Neural progenitor cell (in vitro differentiated cells): ENCODE results near the gene CYB5D1. TPM values are rescaled to one million over a fixed set of nuclear protein-coding genes. Genes with fewer than 3 reads are reported as not detected.
"Not testable (repeated sequence)": the region's sequence is repeated elsewhere in the genome, so short reads cannot be mapped to it uniquely, and the experiment has no call there.

Experiments
- DNase-seq: peaks from one replicate; pipeline ENCODE4 v3.0.0-alpha.2; 2016; ENCODE audit warnings: low spot score
- H2AFZ ChIP-seq: fragments of 200-600 bp; sonication (generic); replicated peaks from 2 replicates; pipeline ENCODE4 v1.6.1; 2016; ENCODE audit warnings: antibody characterized with exemption
- H3F3A ChIP-seq: fragments of 200-600 bp; sonication (generic); 2 replicates; pipeline ENCODE4 v1.6.1; 2016; ENCODE audit warnings: antibody characterized with exemption, low read depth
- H3K27ac ChIP-seq: fragments of 200-600 bp; sonication (generic); 2 replicates; pipeline ENCODE4 v1.5.1; 2016; ENCODE audit warnings: mild to moderate bottlenecking
- H3K27me3 ChIP-seq: fragments of 200-600 bp; sonication (generic); 2 replicates; pipeline ENCODE4 v1.6.1; 2016; ENCODE audit warnings: mild to moderate bottlenecking, moderate library complexity
- H3K36me3 ChIP-seq: fragments of 200-600 bp; sonication (generic); 2 replicates; pipeline ENCODE4 v1.5.1; 2016
- H3K4me1 ChIP-seq: fragments of 200-600 bp; sonication (generic); 2 replicates; pipeline ENCODE4 v1.6.1; 2016; ENCODE audit warnings: mixed run types
- H3K4me2 ChIP-seq: fragments of 200-600 bp; sonication (generic); 2 replicates; pipeline ENCODE4 v1.6.1; 2016
- H3K4me3 ChIP-seq: fragments of 200-600 bp; sonication (generic); 2 replicates; pipeline ENCODE4 v1.5.1; 2016
- H3K79me2 ChIP-seq: fragments of 200-600 bp; sonication (generic); 2 replicates; pipeline ENCODE4 v1.6.1; 2016; ENCODE audit warnings: low read depth
- H3K9ac ChIP-seq: fragments of 200-600 bp; sonication (generic); 2 replicates; pipeline ENCODE4 v1.6.1; 2016
- H3K9me3 ChIP-seq: fragments of 200-600 bp; sonication (generic); 2 replicates; pipeline ENCODE4 v1.5.1; 2016; ENCODE audit warnings: low read depth
- H4K20me1 ChIP-seq: fragments of 200-600 bp; sonication (generic); 2 replicates; pipeline ENCODE4 v1.6.1; 2016; ENCODE audit warnings: low read depth
- H3K27ac Mint-ChIP-seq: 3 replicates; pipeline ENCODE4 v1.8.0; 2021; ENCODE audit warnings: mixed read lengths
- H3K27me3 Mint-ChIP-seq: 2 replicates; pipeline ENCODE4 v1.8.0; 2022; ENCODE audit warnings: low read depth, mild to moderate bottlenecking, inconsistent platforms, moderate library complexity, mixed read lengths; ENCODE audit not compliant: insufficient read depth
- H3K36me3 Mint-ChIP-seq: 3 replicates; pipeline ENCODE4 v1.8.0; 2021; ENCODE audit warnings: mixed read lengths
- H3K4me1 Mint-ChIP-seq: 3 replicates; pipeline ENCODE4 v1.8.0; 2021; ENCODE audit warnings: mixed read lengths
- H3K4me3 Mint-ChIP-seq: 3 replicates; pipeline ENCODE4 v1.8.0; 2021; ENCODE audit warnings: mild to moderate bottlenecking, moderate library complexity, mixed read lengths
- H3K9me3 Mint-ChIP-seq: 3 replicates; pipeline ENCODE4 v1.8.0; 2020; ENCODE audit warnings: mixed read lengths
- CTCF ChIP-seq: fragments of 200-600 bp; sonication (generic); IDR thresholded peaks from 2 replicates; pipeline ENCODE4 v1.5.1; 2017; ENCODE audit warnings: antibody characterized with exemption, mild to moderate bottlenecking
- EZH2 ChIP-seq: fragments of 200-600 bp; sonication (generic); IDR thresholded peaks from 2 replicates; pipeline ENCODE4 v1.6.1; 2017; ENCODE audit warnings: antibody characterized with exemption, mild to moderate bottlenecking, moderate library complexity
- EZH2phosphoT487 ChIP-seq: fragments of 200-600 bp; sonication (generic); IDR thresholded peaks from 2 replicates; pipeline ENCODE4 v1.6.1; 2017; ENCODE audit warnings: antibody characterized with exemption
- total RNA-seq: library from RNA; depleted of rRNA; stranded (reverse); fragments of >200 nt; gene quantifications from 2 replicates; pipeline ENCODE4 v1.2.3, GENCODE V29; 2015; ENCODE audit warnings: low replicate concordance

CYB5D1 gene
- 11.5 and 12.9 TPM in 2 replicates for total RNA-seq

DNA sequence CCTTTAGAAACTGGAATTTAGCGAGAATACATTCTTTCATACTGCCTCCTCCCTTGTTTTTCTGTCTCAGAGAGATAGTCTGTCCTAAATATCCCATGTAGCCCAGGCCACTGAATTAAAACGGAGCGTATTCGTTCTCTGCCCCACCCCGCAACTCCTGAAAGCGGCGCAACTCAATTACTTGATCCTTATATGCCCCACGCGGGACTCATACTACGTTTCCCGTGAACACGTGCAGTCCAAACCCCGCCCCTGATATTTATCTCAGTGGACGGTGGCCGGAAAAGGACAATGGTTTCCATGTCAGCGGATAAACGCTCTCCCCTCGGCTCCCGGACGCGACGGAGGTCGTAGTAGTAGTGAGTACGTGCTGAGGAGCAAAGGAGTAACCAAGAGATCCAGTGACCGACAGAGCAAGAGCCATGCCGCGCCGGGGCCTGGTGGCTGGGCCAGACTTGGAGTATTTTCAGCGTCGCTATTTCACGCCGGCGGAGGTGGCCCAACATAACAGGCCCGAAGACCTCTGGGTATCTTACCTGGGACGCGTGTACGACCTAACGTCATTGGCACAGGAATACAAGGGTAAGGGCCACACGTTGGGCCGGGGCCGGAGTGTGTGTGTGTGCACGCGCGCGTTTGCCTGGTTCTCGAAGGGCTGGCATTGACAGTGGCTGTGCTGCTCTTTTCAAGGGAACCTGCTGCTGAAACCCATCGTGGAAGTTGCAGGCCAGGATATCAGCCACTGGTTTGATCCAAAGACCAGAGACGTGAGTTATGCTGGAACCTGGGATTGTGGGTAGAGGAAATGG is at the start of gene CYB5D1:
TSS of gene CYB5D1 (plus strand) at position 291 of the 809 bp plus-strand sequence. CDS start at position 423, 132 bp downstream.
- peak within 1 kb of the TSS; percentile 98 for H2AFZ ChIP-seq
- peaks cover 6% of the 10 kb centered on the region for H3K27me3 ChIP-seq
- TF ChIP-seq EZH2phosphoT487 = no peak
- TF ChIP-seq EZH2 = no peak
- no peak for TF ChIP-seq CTCF
- peak within 1 kb of the TSS; percentile 94 for H3K4me2 ChIP-seq
- H3K4me3 ChIP-seq = peak within 1 kb of the TSS; percentile 74
- peaks cover 20% of the 10 kb centered on the region for H3K79me2 ChIP-seq
- H3K27ac Mint-ChIP-seq = no peak within 1 kb of the TSS
- H3K4me1 Mint-ChIP-seq = peaks cover 13% of the 10 kb centered on the region
- no peaks in the 10 kb centered on the region for H3K36me3 ChIP-seq
- peak within 1 kb of the TSS; percentile 77 for H3K27ac ChIP-seq
- H4K20me1 ChIP-seq = peaks cover 41% of the 10 kb centered on the region
- H3K9me3 ChIP-seq = no peaks in the 10 kb centered on the region
- H3K27me3 Mint-ChIP-seq = peaks cover 3% of the 10 kb centered on the region
- peak within 1 kb of the TSS; percentile 52 for H3K9ac ChIP-seq
- H3K4me3 Mint-ChIP-seq = no peak within 1 kb of the TSS
- peaks cover 7% of the 10 kb centered on the region for H3K36me3 Mint-ChIP-seq
- H3K9me3 Mint-ChIP-seq = no peaks in the 10 kb centered on the region
- peak; percentile 94 for DNase-seq
- H3K4me1 ChIP-seq = peaks cover 42% of the 10 kb centered on the region
- H3F3A ChIP-seq = peaks cover 51% of the 10 kb centered on the region

- Mint-ChIP-seq H3K4me1 (no peaks in the 10 kb centered on the region), H3K27ac (peak overlapping the region; percentile 4), H3K9me3 (peaks cover 2% of the 10 kb centered on the region), H3K4me3 (no peak overlapping the region), H3K27me3 (peaks cover 2% of the 10 kb centered on the region), H3K36me3 (no peaks in the 10 kb centered on the region)
- Histone ChIP-seq H3K4me2 (no peak overlapping the region), H2AFZ (no peak overlapping the region), H3K9ac (no peak overlapping the region), H3K27ac (no peak overlapping the region), H3K4me3 (no peak overlapping the region), H3K27me3 (no peaks in the 10 kb centered on the region), H3K36me3 (no peaks in the 10 kb centered on the region), H4K20me1 (no peaks in the 10 kb centered on the region), H3K9me3 (no peaks in the 10 kb centered on the region), H3F3A (no peaks in the 10 kb centered on the region), H3K4me1 (no peaks in the 10 kb centered on the region), H3K79me2 (no peaks in the 10 kb centered on the region)
- TF ChIP-seq EZH2phosphoT487 (no peak), CTCF (no peak)
- DNase-seq = no peak
Measured at GRCh38 chr17:7809086-7809790, 48.6 kb upstream of the CYB5D1 start.

DNA sequence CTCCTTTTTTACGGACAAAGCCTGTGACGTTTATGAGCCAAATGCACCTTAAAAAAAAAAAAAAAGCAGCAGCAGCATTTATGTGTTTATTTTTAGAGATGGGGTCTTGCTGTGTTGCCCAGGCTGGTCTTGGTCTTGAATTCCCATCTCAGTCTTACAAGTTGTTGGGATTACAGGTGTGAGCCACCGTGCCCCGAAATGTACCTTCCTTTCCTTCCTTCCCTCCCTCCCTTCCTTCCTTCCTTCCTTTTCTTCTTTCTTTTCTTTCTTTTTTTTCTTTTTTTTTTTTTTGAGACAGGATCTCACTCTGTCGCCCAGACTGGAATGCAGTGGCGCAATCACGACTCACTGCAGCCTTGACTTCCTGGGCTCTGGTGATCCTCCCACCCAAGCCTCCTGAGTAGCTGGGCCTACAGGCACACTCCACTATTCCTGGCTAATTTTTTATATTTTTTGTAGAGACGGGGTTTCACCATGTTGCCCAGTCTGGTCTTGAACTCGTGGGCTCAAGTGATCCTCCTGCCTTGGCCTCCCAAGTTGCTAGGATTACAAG is 47.9 kb upstream of the CYB5D1 start:
- DNase-seq, H3K36me3 ChIP-seq, H3K27ac Mint-ChIP-seq, H4K20me1 ChIP-seq, H3K4me1 Mint-ChIP-seq, H3K4me1 ChIP-seq, H3K4me2 ChIP-seq, H3K79me2 ChIP-seq, H3K4me3 ChIP-seq, H3F3A ChIP-seq, H3K27me3 ChIP-seq, H3K9ac ChIP-seq, H3K27me3 Mint-ChIP-seq, H3K27ac ChIP-seq, H2AFZ ChIP-seq, H3K4me3 Mint-ChIP-seq, H3K9me3 Mint-ChIP-seq, H3K9me3 ChIP-seq, H3K36me3 Mint-ChIP-seq: not testable (repeated sequence)
